ENCODE data around the gene SLC31A2.

The SLC31A2 gene

GRCh38 chr9:113184539-113184938 is 33.7 kb downstream of the SLC31A2 start:
- H4K20me1 ChIP-seq (ENCODE audit: insufficient read depth, low read length): no peaks in the 10 kb centered on the region; the same call in 1 of the 2 replicates
- H3K4me1 ChIP-seq (ENCODE audit: low read length): no peaks in the 10 kb centered on the region
- TF ChIP-seq CTCF (IDR thresholded peaks at IDR 0.05; ENCODE audit: low read depth, low read length) (no peak), EZH2phosphoT487 (IDR thresholded peaks at IDR 0.05; ENCODE audit: low read depth) (no peak)
- H3K4me3 ChIP-seq (ENCODE audit: low read length): no peak overlapping the region
- H3K27me3 ChIP-seq (ENCODE audit: low read depth, low read length): no peaks in the 10 kb centered on the region
- no peak overlapping the region for H3K9ac ChIP-seq (ENCODE audit: low read length)
- no peaks in the 10 kb centered on the region for H3K79me2 ChIP-seq (ENCODE audit: low read length)
- H2AFZ ChIP-seq (ENCODE audit: low read depth, low read length): no peak overlapping the region
- H3K27ac ChIP-seq (ENCODE audit: low read length): no peak overlapping the region
- no peak overlapping the region for H3K4me2 ChIP-seq (ENCODE audit: low read length)
- peaks cover 91% of the 10 kb centered on the region for H3K36me3 ChIP-seq (replicated peaks; ENCODE audit: low read depth, low read length)
- no peaks in the 10 kb centered on the region for H3K9me3 ChIP-seq (ENCODE audit: insufficient read depth, low read length)

GRCh38 chr9:113185271-113185670 is 34.5 kb downstream of the SLC31A2 start:
- H3K9me3 ChIP-seq (ENCODE audit: insufficient read depth, low read length): no peaks in the 10 kb centered on the region
- TF ChIP-seq EZH2phosphoT487 (IDR thresholded peaks at IDR 0.05; ENCODE audit: low read depth) (no peak), CTCF (IDR thresholded peaks at IDR 0.05; ENCODE audit: low read depth, low read length) (no peak)
- no peak overlapping the region for H3K4me3 ChIP-seq (ENCODE audit: low read length)
- no peaks in the 10 kb centered on the region; the same call in 1 of the 2 replicates for H4K20me1 ChIP-seq (ENCODE audit: insufficient read depth, low read length)
- H2AFZ ChIP-seq (ENCODE audit: low read depth, low read length): no peak overlapping the region
- H3K4me2 ChIP-seq (ENCODE audit: low read length): no peak overlapping the region
- no peaks in the 10 kb centered on the region for H3K4me1 ChIP-seq (ENCODE audit: low read length)
- no peaks in the 10 kb centered on the region for H3K79me2 ChIP-seq (ENCODE audit: low read length)
- H3K36me3 ChIP-seq (replicated peaks; ENCODE audit: low read depth, low read length): peaks cover 89% of the 10 kb centered on the region
- H3K9ac ChIP-seq (ENCODE audit: low read length): no peak overlapping the region
- H3K27me3 ChIP-seq (ENCODE audit: low read depth, low read length): no peaks in the 10 kb centered on the region
- H3K27ac ChIP-seq (ENCODE audit: low read length): no peak overlapping the region

- H2AFZ ChIP-seq (ENCODE audit: low read depth, low read length): no peak overlapping the region
- TF ChIP-seq EZH2phosphoT487 (IDR thresholded peaks at IDR 0.05; ENCODE audit: low read depth) (no peak), CTCF (IDR thresholded peaks at IDR 0.05; ENCODE audit: low read depth, low read length) (no peak)
- no peaks in the 10 kb centered on the region for H3K9me3 ChIP-seq (ENCODE audit: insufficient read depth, low read length)
- no peak overlapping the region for H3K27ac ChIP-seq (ENCODE audit: low read length)
- no peaks in the 10 kb centered on the region; the same call in 1 of the 2 replicates for H4K20me1 ChIP-seq (ENCODE audit: insufficient read depth, low read length)
- H3K79me2 ChIP-seq (ENCODE audit: low read length): no peaks in the 10 kb centered on the region
- H3K27me3 ChIP-seq (ENCODE audit: low read depth, low read length): no peaks in the 10 kb centered on the region
- H3K4me3 ChIP-seq (ENCODE audit: low read length): no peak overlapping the region
- no peak overlapping the region for H3K9ac ChIP-seq (ENCODE audit: low read length)
- peaks cover 83% of the 10 kb centered on the region for H3K36me3 ChIP-seq (replicated peaks; ENCODE audit: low read depth, low read length)
- no peak overlapping the region for H3K4me2 ChIP-seq (ENCODE audit: low read length)
- H3K4me1 ChIP-seq (ENCODE audit: low read length): no peaks in the 10 kb centered on the region
Observed at GRCh38 chr9:113186137-113186755, 35.4 kb downstream of the SLC31A2 start.

- no peak overlapping the region for H3K9ac ChIP-seq (ENCODE audit: low read length)
- H3K79me2 ChIP-seq (ENCODE audit: low read length): no peaks in the 10 kb centered on the region
- H3K4me2 ChIP-seq (ENCODE audit: low read length): no peak overlapping the region
- no peak overlapping the region for H3K4me3 ChIP-seq (ENCODE audit: low read length)
- no peak overlapping the region for H2AFZ ChIP-seq (ENCODE audit: low read depth, low read length)
- no peak overlapping the region for H3K27ac ChIP-seq (ENCODE audit: low read length)
- no peaks in the 10 kb centered on the region for H4K20me1 ChIP-seq (ENCODE audit: insufficient read depth, low read length)
- TF ChIP-seq EZH2phosphoT487 (IDR thresholded peaks at IDR 0.05; ENCODE audit: low read depth) (no peak), CTCF (IDR thresholded peaks at IDR 0.05; ENCODE audit: low read depth, low read length) (no peak)
- H3K9me3 ChIP-seq (ENCODE audit: insufficient read depth, low read length): no peaks in the 10 kb centered on the region
- no peaks in the 10 kb centered on the region for H3K4me1 ChIP-seq (ENCODE audit: low read length)
- peaks cover 69% of the 10 kb centered on the region for H3K36me3 ChIP-seq (replicated peaks; ENCODE audit: low read depth, low read length)
- H3K27me3 ChIP-seq (ENCODE audit: low read depth, low read length): no peaks in the 10 kb centered on the region
Observed at GRCh38 chr9:113187929-113188595, 37.3 kb downstream of the SLC31A2 start.
